Loucy (cell line): ENCODE results near the gene PPIA.

ENCODE experiments used
- H2AFZ ChIP-seq: fragments of 200-600 bp; sonication (generic); 2 replicates; pipeline ENCODE4 v1.6.0; 2016; ENCODE audit warnings: antibody characterized with exemption, mild to moderate bottlenecking, low read length, moderate library complexity
- H3F3A ChIP-seq: fragments of 200-600 bp; 2 replicates; pipeline ENCODE4 v1.6.0; 2016; ENCODE audit warnings: antibody characterized with exemption, low read depth, mild to moderate bottlenecking
- H3K27me3 ChIP-seq: fragments of 200-600 bp; sonication (generic); 2 replicates; pipeline ENCODE4 v1.6.1; 2014; ENCODE audit warnings: low read length, mild to moderate bottlenecking; ENCODE audit not compliant: insufficient read depth, poor library complexity, severe bottlenecking
- H3K36me3 ChIP-seq: fragments of 200-600 bp; sonication (generic); 2 replicates; pipeline ENCODE4 v1.6.1; 2016; ENCODE audit warnings: low read length; ENCODE audit not compliant: insufficient read depth
- H3K4me1 ChIP-seq: fragments of 200-600 bp; sonication (generic); 2 replicates; pipeline ENCODE4 v1.5.1; 2014; ENCODE audit warnings: low read length, mild to moderate bottlenecking; ENCODE audit not compliant: insufficient read depth, poor library complexity, severe bottlenecking
- H3K4me2 ChIP-seq: fragments of 200-600 bp; sonication (generic); 2 replicates; pipeline ENCODE4 v1.6.0; 2014; ENCODE audit warnings: antibody characterized with exemption, low read length, low read depth, mild to moderate bottlenecking; ENCODE audit not compliant: poor library complexity, severe bottlenecking
- H3K4me3 ChIP-seq: fragments of 200-600 bp; sonication (generic); 2 replicates; pipeline ENCODE4 v1.5.1; 2014; ENCODE audit warnings: low read length, mild to moderate bottlenecking, mixed read lengths; ENCODE audit not compliant: poor library complexity, severe bottlenecking
- H3K79me2 ChIP-seq: fragments of 200-600 bp; sonication (generic); 2 replicates; pipeline ENCODE4 v1.6.1; 2014; ENCODE audit warnings: low read length; ENCODE audit not compliant: insufficient read depth
- H3K9ac ChIP-seq: fragments of 200-600 bp; sonication (generic); 2 replicates; pipeline ENCODE4 v1.6.0; 2014; ENCODE audit warnings: mild to moderate bottlenecking, low read depth, low read length, moderate library complexity; ENCODE audit not compliant: poor library complexity, severe bottlenecking
- H3K9me2 ChIP-seq: fragments of 200-600 bp; sonication (generic); replicated peaks from 2 replicates; pipeline ENCODE4 v1.6.1; 2016; ENCODE audit warnings: low read depth, low read length, mixed read lengths
- H3K9me3 ChIP-seq: fragments of 200-600 bp; sonication (generic); 2 replicates; pipeline ENCODE4 v1.6.1; 2014; ENCODE audit warnings: mild to moderate bottlenecking, antibody characterized with exemption, low read length, low read depth; ENCODE audit not compliant: insufficient read depth
- H4K20me1 ChIP-seq: fragments of 200-600 bp; sonication (generic); 2 replicates; pipeline ENCODE4 v1.6.0; 2014; ENCODE audit warnings: antibody characterized with exemption, low read length, mild to moderate bottlenecking; ENCODE audit not compliant: insufficient read depth, poor library complexity, severe bottlenecking
- EZH2phosphoT487 ChIP-seq: fragments of 200-600 bp; IDR thresholded peaks from 2 replicates; pipeline ENCODE4 v1.6.1; 2018; ENCODE audit warnings: antibody characterized with exemption, mild to moderate bottlenecking, moderate library complexity, borderline replicate concordance
- TF ChIP-seq, protein P1 (sequence below): fragments of 200-600 bp; sonication (generic); conservative IDR thresholded peaks from 2 replicates; pipeline ENCODE4 v1.5.1; 2014; ENCODE audit warnings: mild to moderate bottlenecking, antibody characterized with exemption, low read length

PPIA gene

DNA sequence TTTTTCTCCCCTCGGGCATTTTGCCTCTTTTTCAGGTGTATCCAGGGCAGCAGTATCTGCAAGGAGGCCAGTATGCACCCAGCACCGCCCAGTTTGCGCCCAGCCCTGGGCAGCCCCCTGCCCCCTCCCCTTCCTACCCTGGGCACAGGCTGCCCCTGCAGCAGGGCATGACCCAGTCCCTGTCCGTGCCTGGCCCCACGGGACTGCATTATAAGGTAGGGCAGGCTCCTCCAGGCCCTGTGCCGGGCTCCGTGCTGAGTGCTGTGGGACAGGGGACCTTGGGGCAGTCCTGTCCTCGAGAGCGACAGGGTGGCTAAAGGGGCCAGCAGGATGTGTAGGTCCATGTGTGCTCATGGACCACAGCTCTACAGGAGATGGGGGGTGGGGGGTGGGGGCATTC is 37.2 kb upstream of the PPIA start:
- Histone ChIP-seq H4K20me1 (no peaks in the 10 kb centered on the region), H3K4me3 (no peak overlapping the region), H3K9me2 (no peaks in the 10 kb centered on the region), H3K9me3 (no peaks in the 10 kb centered on the region), H2AFZ (no peak overlapping the region), H3K27me3 (no peaks in the 10 kb centered on the region), H3K79me2 (peaks cover 17% of the 10 kb centered on the region; the same call in 1 of the 2 replicates), H3K36me3 (peaks cover 63% of the 10 kb centered on the region; the same call in 1 of the 2 replicates), H3F3A (no peaks in the 10 kb centered on the region), H3K4me2 (no peak overlapping the region), H3K9ac (no peak overlapping the region), H3K4me1 (peaks cover 5% of the 10 kb centered on the region)
- TF ChIP-seq EZH2phosphoT487 = no peak
- TF ChIP-seq, protein P1, sequence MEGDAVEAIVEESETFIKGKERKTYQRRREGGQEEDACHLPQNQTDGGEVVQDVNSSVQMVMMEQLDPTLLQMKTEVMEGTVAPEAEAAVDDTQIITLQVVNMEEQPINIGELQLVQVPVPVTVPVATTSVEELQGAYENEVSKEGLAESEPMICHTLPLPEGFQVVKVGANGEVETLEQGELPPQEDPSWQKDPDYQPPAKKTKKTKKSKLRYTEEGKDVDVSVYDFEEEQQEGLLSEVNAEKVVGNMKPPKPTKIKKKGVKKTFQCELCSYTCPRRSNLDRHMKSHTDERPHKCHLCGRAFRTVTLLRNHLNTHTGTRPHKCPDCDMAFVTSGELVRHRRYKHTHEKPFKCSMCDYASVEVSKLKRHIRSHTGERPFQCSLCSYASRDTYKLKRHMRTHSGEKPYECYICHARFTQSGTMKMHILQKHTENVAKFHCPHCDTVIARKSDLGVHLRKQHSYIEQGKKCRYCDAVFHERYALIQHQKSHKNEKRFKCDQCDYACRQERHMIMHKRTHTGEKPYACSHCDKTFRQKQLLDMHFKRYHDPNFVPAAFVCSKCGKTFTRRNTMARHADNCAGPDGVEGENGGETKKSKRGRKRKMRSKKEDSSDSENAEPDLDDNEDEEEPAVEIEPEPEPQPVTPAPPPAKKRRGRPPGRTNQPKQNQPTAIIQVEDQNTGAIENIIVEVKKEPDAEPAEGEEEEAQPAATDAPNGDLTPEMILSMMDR = no peak

GRCh38 chr7:44760034-44760580 is 36.4 kb upstream of the PPIA start:
- Histone ChIP-seq H3K9ac (no peak overlapping the region), H3K4me1 (peaks cover 5% of the 10 kb centered on the region), H3K9me2 (no peaks in the 10 kb centered on the region), H3K4me2 (no peak overlapping the region), H3F3A (no peaks in the 10 kb centered on the region), H2AFZ (no peak overlapping the region), H3K36me3 (peaks cover 72% of the 10 kb centered on the region; the same call in 1 of the 2 replicates), H3K9me3 (no peaks in the 10 kb centered on the region), H3K4me3 (no peak overlapping the region), H3K79me2 (peaks cover 8% of the 10 kb centered on the region; the same call in 1 of the 2 replicates), H4K20me1 (no peaks in the 10 kb centered on the region), H3K27me3 (no peaks in the 10 kb centered on the region)
- no peak for TF ChIP-seq EZH2phosphoT487
- TF ChIP-seq, protein P1 = no peak

GRCh38 chr7:44761207-44762161 is 35.0 kb upstream of the PPIA start:
- Histone ChIP-seq H4K20me1 (no peaks in the 10 kb centered on the region), H3K4me1 (no peaks in the 10 kb centered on the region), H3K9me2 (no peaks in the 10 kb centered on the region), H3K27me3 (no peaks in the 10 kb centered on the region), H3K9ac (no peak overlapping the region), H3F3A (no peaks in the 10 kb centered on the region), H3K4me2 (no peak overlapping the region), H3K9me3 (no peaks in the 10 kb centered on the region), H2AFZ (no peak overlapping the region), H3K36me3 (peaks cover 83% of the 10 kb centered on the region; the same call in 1 of the 2 replicates), H3K4me3 (no peak overlapping the region), H3K79me2 (no peaks in the 10 kb centered on the region)
- no peak for TF ChIP-seq EZH2phosphoT487
- TF ChIP-seq, protein P1 = no peak
